GM18867 (cell line): Measurements from ENCODE around the gene DUSP23.
A peak's percentile ranks its signal among the peaks of the same experiment; 100 is the strongest.

Experiments
- ATAC-seq: cut with Tn5 transposase; IDR thresholded peaks from one replicate; pipeline ENCODE4 v1.9.1; 2021; ENCODE audit warnings: mild to moderate bottlenecking, moderate library complexity; ENCODE audit not compliant: unreplicated experiment

Gene DUSP23

GRCh38 chr1:159780583-159781582, at the start of gene DUSP23:
Gene DUSP23 (plus strand): TSS chr1:159780962. CDS start chr1:159781101, 139 bp downstream.
- ATAC-seq: peak; percentile 99

- ATAC-seq: no peak
Measured at GRCh38 chr1:159737238-159737916, 43.4 kb upstream of the DUSP23 start.

- ATAC-seq: no peak
Measured at GRCh38 chr1:159743651-159744410, 36.9 kb upstream of the DUSP23 start.

GRCh38 chr1:159746666-159747065, 34.1 kb upstream of the DUSP23 start:
- no peak for ATAC-seq

GRCh38 chr1:159748370-159748769, 32.4 kb upstream of the DUSP23 start:
- no peak for ATAC-seq

GRCh38 chr1:159749630-159750029, 31.1 kb upstream of the DUSP23 start:
- ATAC-seq: no peak

- ATAC-seq: no peak
Measured at GRCh38 chr1:159750621-159751020, 30.1 kb upstream of the DUSP23 start.

GRCh38 chr1:159751031-159751430, 29.7 kb upstream of the DUSP23 start:
- ATAC-seq: no peak

- ATAC-seq: no peak
Measured at GRCh38 chr1:159752135-159752580, 28.6 kb upstream of the DUSP23 start.

- no peak for ATAC-seq
Measured at GRCh38 chr1:159753386-159753785, 27.4 kb upstream of the DUSP23 start.

- ATAC-seq: no peak
Measured at GRCh38 chr1:159755451-159756007, 25.2 kb upstream of the DUSP23 start.

- no peak for ATAC-seq
Measured at GRCh38 chr1:159756397-159756796, 24.4 kb upstream of the DUSP23 start.

GRCh38 chr1:159763686-159764085, 17.1 kb upstream of the DUSP23 start:
- ATAC-seq: no peak

- ATAC-seq: no peak
Measured at GRCh38 chr1:159765806-159766205, 15.0 kb upstream of the DUSP23 start.

- no peak for ATAC-seq
Measured at GRCh38 chr1:159771127-159771895, 9.5 kb upstream of the DUSP23 start.

- ATAC-seq: no peak
Measured at GRCh38 chr1:159774465-159774864, 6.3 kb upstream of the DUSP23 start.

- ATAC-seq: no peak
Measured at GRCh38 chr1:159775716-159776115, 5.0 kb upstream of the DUSP23 start.

GRCh38 chr1:159778266-159778665, 2.5 kb upstream of the DUSP23 start:
- ATAC-seq: no peak

GRCh38 chr1:159779403-159779851, 1.3 kb upstream of the DUSP23 start:
- no peak for ATAC-seq

- ATAC-seq: no peak
Measured at GRCh38 chr1:159781992-159782391, 1.2 kb downstream of the DUSP23 start.
